Measurements from ENCODE around the gene AFF4. TPM values are rescaled to one million over a fixed set of nuclear protein-coding genes. Genes with fewer than 3 reads are reported as not detected.

The AFF4 gene
- total and polyA plus RNA-seq, 9 of the 15 experiments (the other 6 are each of a cell fraction or from before 2014, with no cell fraction given): 1.7 to 25.8 (median 17.9) TPM

- no peak for TF ChIP-seq ZNF609 (CRISPR knock-in tag; IDR thresholded peaks at IDR 0.05; ENCODE audit: borderline replicate concordance)
- no peak for TF ChIP-seq PYGO2 (tag; IDR thresholded peaks at IDR 0.05)
- 0 out of 2 replicates have a peak, but pooled peaks have one; percentile 3 for TF ChIP-seq VEZF1 (CRISPR knock-in tag; IDR thresholded peaks at IDR 0.05)
- TF ChIP-seq ATF2 (CRISPR knock-in tag; IDR thresholded peaks at IDR 0.05): no peak
- peak; percentile 46 for TF ChIP-seq ZFX (CRISPR knock-in tag; IDR thresholded peaks at IDR 0.05)
- no peak for TF ChIP-seq NCOR1 (IDR thresholded peaks at IDR 0.05)
- TF ChIP-seq CTBP1 (IDR thresholded peaks at IDR 0.05; ENCODE audit: borderline replicate concordance): peak; percentile 86
- TF ChIP-seq U2AF1 (optimal IDR thresholded peaks at IDR 0.05; ENCODE audit: low read depth, low read length): no peak
- peak; percentile 79; the same call in 1 of the 2 replicates for TF ChIP-seq MECOM (CRISPR knock-in tag; IDR thresholded peaks at IDR 0.05)
- no peak for TF ChIP-seq PTTG1 (tag; IDR thresholded peaks at IDR 0.05; ENCODE audit: low read depth)
- TF ChIP-seq HES1 (IDR thresholded peaks at IDR 0.05; ENCODE audit: low read depth): no peak
- TF ChIP-seq E2F5 (CRISPR knock-in tag; IDR thresholded peaks at IDR 0.05): no peak
- TF ChIP-seq E2F4 (CRISPR knock-in tag; IDR thresholded peaks at IDR 0.05; ENCODE audit: low read depth): no peak
- TF ChIP-seq DNMT1 (IDR thresholded peaks at IDR 0.05): no peak
- TF ChIP-seq TCF7L2 (IDR thresholded peaks at IDR 0.05; ENCODE audit: low read depth, low read length): no peak
- TF ChIP-seq ZNF586 (CRISPR knock-in tag; conservative IDR thresholded peaks at IDR 0.05): no peak
- no peak for TF ChIP-seq GTF2A2 (tag; IDR thresholded peaks at IDR 0.05)
Measured at GRCh38 chr5:132873119-132873929, 90.1 kb downstream of the AFF4 start, which contains the start of gene LEAP2 (continued).

All from K562 (cell line).